HepG2 (cell line): ENCODE data around the gene FUT3. TPM values are rescaled to one million over a fixed set of nuclear protein-coding genes. Genes with fewer than 3 reads are reported as not detected.
A peak's percentile ranks its signal among the peaks of the same experiment; 100 is the strongest.

Experiments used
- ATF7-NPFF ChIP-seq: sonication (generic); formaldehyde crosslinking; IDR thresholded peaks from 2 replicates; pipeline ENCODE4 v1.8.1; 2023; ENCODE audit warnings: mild to moderate bottlenecking, low read depth, missing genetic modification reagents, moderate library complexity
- ERF ChIP-seq: IDR thresholded peaks from 2 replicates; pipeline ENCODE4 v1.6.1; 2018; ENCODE audit warnings: missing biosample characterization, missing genetic modification reagents
- FOXK2 ChIP-seq: fragments of 450-650 bp; IDR thresholded peaks from 2 replicates; pipeline ENCODE4 v1.6.1; 2016
- GATA4 ChIP-seq: sonication (generic); IDR thresholded peaks from 2 replicates; pipeline ENCODE4 v1.6.1; 2016; ENCODE audit warnings: antibody characterized with exemption, low read depth, borderline replicate concordance
- GFI1 ChIP-seq: sonication (generic); formaldehyde crosslinking; IDR thresholded peaks from 2 replicates; pipeline ENCODE4 v1.5.0; 2020; ENCODE audit warnings: missing genetic modification reagents, mild to moderate bottlenecking, borderline replicate concordance
- GPN1 ChIP-seq: sonication (generic); formaldehyde crosslinking; IDR thresholded peaks from 2 replicates; pipeline ENCODE4 v1.5.1; 2020; ENCODE audit warnings: missing genetic modification reagents, borderline replicate concordance
- HOXD1 ChIP-seq: sonication (generic); formaldehyde crosslinking; IDR thresholded peaks from 2 replicates; pipeline ENCODE4 v1.5.0; 2020; ENCODE audit warnings: missing genetic modification reagents
- RXRB ChIP-seq: IDR thresholded peaks from 2 replicates; pipeline ENCODE4 v1.6.1; 2016; ENCODE audit warnings: borderline replicate concordance, missing genetic modification reagents, missing compliant biosample characterization
- SPEN ChIP-seq: sonication (generic); formaldehyde crosslinking; IDR thresholded peaks from 2 replicates; pipeline ENCODE4 v1.5.1; 2020; ENCODE audit warnings: low read depth, mild to moderate bottlenecking, missing genetic modification reagents
- SRY ChIP-seq: sonication (generic); formaldehyde crosslinking; IDR thresholded peaks from 2 replicates; pipeline ENCODE4 v1.8.0; 2022; ENCODE audit warnings: mild to moderate bottlenecking, missing genetic modification reagents
- TBX2 ChIP-seq: sonication (generic); formaldehyde crosslinking; IDR thresholded peaks from 2 replicates; pipeline ENCODE4 v1.5.0; 2020; ENCODE audit warnings: missing genetic modification reagents, mild to moderate bottlenecking, borderline replicate concordance
- TRIM24 ChIP-seq: sonication (generic); formaldehyde crosslinking; IDR thresholded peaks from 2 replicates; pipeline ENCODE4 v1.8.0; 2022; ENCODE audit warnings: mild to moderate bottlenecking, missing genetic modification reagents
- ZKSCAN1 ChIP-seq: fragments of 150-350 bp; IDR thresholded peaks from 2 replicates; pipeline ENCODE4 v1.6.1; 2014; ENCODE audit warnings: low read length
- ZNF24 ChIP-seq: fragments of 450-650 bp; IDR thresholded peaks from 2 replicates; pipeline ENCODE4 v1.6.1; 2017; ENCODE audit warnings: antibody characterized with exemption, mild to moderate bottlenecking
- ZNF510 ChIP-seq: sonication (generic); formaldehyde crosslinking; IDR thresholded peaks from 2 replicates; pipeline ENCODE4 v1.4.0; 2020; ENCODE audit warnings: low read depth, mild to moderate bottlenecking, missing genetic modification reagents
- ZNF572 ChIP-seq: sonication (generic); formaldehyde crosslinking; IDR thresholded peaks from 2 replicates; pipeline ENCODE4 v1.5.1; 2020; ENCODE audit warnings: mild to moderate bottlenecking, missing genetic modification reagents
- ZNF589 ChIP-seq: sonication (generic); formaldehyde crosslinking; conservative IDR thresholded peaks from 2 replicates; pipeline ENCODE4 v1.8.0; 2022; ENCODE audit warnings: mild to moderate bottlenecking, moderate library complexity, missing genetic modification reagents
- ZNF652 ChIP-seq: IDR thresholded peaks from 2 replicates; pipeline ENCODE4 v1.6.1; 2016; ENCODE audit warnings: low read depth, borderline replicate concordance
- ZNF782 ChIP-seq: sonication (generic); formaldehyde crosslinking; IDR thresholded peaks from 2 replicates; pipeline ENCODE4 v1.4.0; 2020; ENCODE audit warnings: missing genetic modification reagents, mild to moderate bottlenecking, borderline replicate concordance
- polyA plus RNA-seq, 8 experiments: library from polyadenylated mRNA; depleted of rRNA in 3 of 8; stranded (reverse) in 7 of 8; unstranded in 1 of 8; fragments of >200 nt; fragmentation: Illumina TruSeq in 4 of 8; extraction: Trizol in 4 of 8; gene quantifications; 2 replicates each; pipeline versions ENCODE4 v1.2.1 to v1.2.3, GENCODE V29; 2011 to 2016; ENCODE audit warnings: low read depth in 4 of 8, missing spikeins in 1 of 8, mixed read lengths in 1 of 8; ENCODE audit not compliant: insufficient read depth in 1 of 8
- total RNA-seq, 5 experiments: library from RNA; depleted of rRNA; stranded (reverse); fragments of >200 nt; fragmentation: Illumina TruSeq; extraction: Trizol; gene quantifications; 2 replicates each; pipeline ENCODE4 v1.2.3, GENCODE V29; 2016; ENCODE audit warnings: low read depth in 1 of 5
- TF ChIP-seq, protein P1 (sequence below): sonication (generic); formaldehyde crosslinking; IDR thresholded peaks from 2 replicates; pipeline ENCODE4 v1.4.0; 2020; ENCODE audit warnings: missing genetic modification reagents, borderline replicate concordance
- TF ChIP-seq, protein P2 (sequence below): sonication (generic); formaldehyde crosslinking; IDR thresholded peaks from 2 replicates; pipeline ENCODE4 v1.5.0; 2020; ENCODE audit warnings: missing genetic modification reagents
- TF ChIP-seq, protein P3 (sequence below): sonication (generic); formaldehyde crosslinking; IDR thresholded peaks from 2 replicates; pipeline ENCODE4 v1.4.0; 2020; ENCODE audit warnings: missing genetic modification reagents, mild to moderate bottlenecking, borderline replicate concordance

The FUT3 gene
- total and polyA plus RNA-seq, 2 of the 13 experiments (the other 11 are each of a cell fraction or from before 2014, with no cell fraction given) = 0.53 to 1.1 TPM

DNA sequence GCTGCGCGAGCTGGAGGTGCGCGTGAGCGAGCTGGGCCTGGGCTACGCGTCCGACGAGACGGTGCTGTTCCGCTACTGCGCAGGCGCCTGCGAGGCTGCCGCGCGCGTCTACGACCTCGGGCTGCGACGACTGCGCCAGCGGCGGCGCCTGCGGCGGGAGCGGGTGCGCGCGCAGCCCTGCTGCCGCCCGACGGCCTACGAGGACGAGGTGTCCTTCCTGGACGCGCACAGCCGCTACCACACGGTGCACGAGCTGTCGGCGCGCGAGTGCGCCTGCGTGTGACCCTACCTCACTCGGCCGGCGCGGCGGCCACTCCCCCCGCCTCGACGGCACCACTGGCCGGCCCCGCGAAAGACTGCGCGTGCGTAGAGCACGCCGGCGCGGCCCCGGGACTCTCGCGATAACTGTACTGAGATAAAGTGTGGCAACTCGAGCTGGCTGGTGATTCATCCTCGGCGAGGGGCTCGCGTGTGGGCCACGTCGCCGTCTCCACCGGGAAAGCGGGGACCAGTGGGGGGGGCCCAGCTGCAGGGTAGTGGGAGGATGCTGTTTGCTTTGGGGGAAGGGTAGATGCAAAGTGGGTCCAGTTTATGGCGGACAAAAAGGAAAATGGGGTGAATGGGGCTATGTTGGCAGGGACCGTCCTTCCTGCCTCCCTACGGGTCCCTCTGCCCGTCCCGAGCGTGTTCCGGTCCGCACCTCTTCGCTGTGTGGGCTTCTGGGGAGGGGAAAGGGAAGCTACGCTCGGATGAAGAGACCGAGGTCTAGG lies 23.2 kb downstream of the FUT3 start (continued):
- TF ChIP-seq, protein P1, sequence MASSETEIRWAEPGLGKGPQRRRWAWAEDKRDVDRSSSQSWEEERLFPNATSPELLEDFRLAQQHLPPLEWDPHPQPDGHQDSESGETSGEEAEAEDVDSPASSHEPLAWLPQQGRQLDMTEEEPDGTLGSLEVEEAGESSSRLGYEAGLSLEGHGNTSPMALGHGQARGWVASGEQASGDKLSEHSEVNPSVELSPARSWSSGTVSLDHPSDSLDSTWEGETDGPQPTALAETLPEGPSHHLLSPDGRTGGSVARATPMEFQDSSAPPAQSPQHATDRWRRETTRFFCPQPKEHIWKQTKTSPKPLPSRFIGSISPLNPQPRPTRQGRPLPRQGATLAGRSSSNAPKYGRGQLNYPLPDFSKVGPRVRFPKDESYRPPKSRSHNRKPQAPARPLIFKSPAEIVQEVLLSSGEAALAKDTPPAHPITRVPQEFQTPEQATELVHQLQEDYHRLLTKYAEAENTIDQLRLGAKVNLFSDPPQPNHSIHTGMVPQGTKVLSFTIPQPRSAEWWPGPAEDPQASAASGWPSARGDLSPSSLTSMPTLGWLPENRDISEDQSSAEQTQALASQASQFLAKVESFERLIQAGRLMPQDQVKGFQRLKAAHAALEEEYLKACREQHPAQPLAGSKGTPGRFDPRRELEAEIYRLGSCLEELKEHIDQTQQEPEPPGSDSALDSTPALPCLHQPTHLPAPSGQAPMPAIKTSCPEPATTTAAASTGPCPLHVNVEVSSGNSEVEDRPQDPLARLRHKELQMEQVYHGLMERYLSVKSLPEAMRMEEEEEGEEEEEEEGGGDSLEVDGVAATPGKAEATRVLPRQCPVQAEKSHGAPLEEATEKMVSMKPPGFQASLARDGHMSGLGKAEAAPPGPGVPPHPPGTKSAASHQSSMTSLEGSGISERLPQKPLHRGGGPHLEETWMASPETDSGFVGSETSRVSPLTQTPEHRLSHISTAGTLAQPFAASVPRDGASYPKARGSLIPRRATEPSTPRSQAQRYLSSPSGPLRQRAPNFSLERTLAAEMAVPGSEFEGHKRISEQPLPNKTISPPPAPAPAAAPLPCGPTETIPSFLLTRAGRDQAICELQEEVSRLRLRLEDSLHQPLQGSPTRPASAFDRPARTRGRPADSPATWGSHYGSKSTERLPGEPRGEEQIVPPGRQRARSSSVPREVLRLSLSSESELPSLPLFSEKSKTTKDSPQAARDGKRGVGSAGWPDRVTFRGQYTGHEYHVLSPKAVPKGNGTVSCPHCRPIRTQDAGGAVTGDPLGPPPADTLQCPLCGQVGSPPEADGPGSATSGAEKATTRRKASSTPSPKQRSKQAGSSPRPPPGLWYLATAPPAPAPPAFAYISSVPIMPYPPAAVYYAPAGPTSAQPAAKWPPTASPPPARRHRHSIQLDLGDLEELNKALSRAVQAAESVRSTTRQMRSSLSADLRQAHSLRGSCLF (CRISPR knock-in tag) = no peak
- TF ChIP-seq ERF (peak; percentile 91), GFI1 (peak; percentile 56; the same call in 1 of the 2 replicates), ZNF782 (CRISPR knock-in tag) (no peak), ZNF652 (CRISPR knock-in tag) (no peak), SRY (CRISPR knock-in tag) (peak; percentile 82; the same call in 1 of the 2 replicates), TRIM24 (CRISPR knock-in tag) (no peak), SPEN (CRISPR knock-in tag) (no peak; the same call in none of the 2 replicates), GATA4 (peak; percentile 88), ZKSCAN1 (no peak), TBX2 (CRISPR knock-in tag) (peak; percentile 94), HOXD1 (CRISPR knock-in tag) (0 out of 2 replicates have a peak, but pooled peaks have one; percentile 18), ZNF24 (no peak), ZNF510 (CRISPR knock-in tag) (no peak), ZNF589 (peak; percentile 49; the same call in 1 of the 2 replicates), ATF7-NPFF (peak; percentile 83; the same call in 1 of the 2 replicates), ZNF572 (no peak), GPN1 (CRISPR knock-in tag) (no peak), RXRB (CRISPR knock-in tag) (peak; percentile 84), FOXK2 (no peak)
- TF ChIP-seq, protein P2, sequence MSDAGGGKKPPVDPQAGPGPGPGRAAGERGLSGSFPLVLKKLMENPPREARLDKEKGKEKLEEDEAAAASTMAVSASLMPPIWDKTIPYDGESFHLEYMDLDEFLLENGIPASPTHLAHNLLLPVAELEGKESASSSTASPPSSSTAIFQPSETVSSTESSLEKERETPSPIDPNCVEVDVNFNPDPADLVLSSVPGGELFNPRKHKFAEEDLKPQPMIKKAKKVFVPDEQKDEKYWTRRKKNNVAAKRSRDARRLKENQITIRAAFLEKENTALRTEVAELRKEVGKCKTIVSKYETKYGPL (CRISPR knock-in tag) = 0 out of 2 replicates have a peak, but pooled peaks have one; percentile 36
- TF ChIP-seq, protein P3, sequence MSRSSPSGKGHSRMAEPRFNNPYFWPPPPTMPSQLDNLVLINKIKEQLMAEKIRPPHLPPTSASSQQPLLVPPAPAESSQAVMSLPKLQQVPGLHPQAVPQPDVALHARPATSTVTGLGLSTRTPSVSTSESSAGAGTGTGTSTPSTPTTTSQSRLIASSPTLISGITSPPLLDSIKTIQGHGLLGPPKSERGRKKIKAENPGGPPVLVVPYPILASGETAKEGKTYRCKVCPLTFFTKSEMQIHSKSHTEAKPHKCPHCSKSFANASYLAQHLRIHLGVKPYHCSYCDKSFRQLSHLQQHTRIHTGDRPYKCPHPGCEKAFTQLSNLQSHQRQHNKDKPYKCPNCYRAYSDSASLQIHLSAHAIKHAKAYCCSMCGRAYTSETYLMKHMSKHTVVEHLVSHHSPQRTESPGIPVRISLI (CRISPR knock-in tag) = peak; percentile 16; the same call in 1 of the 2 replicates
